Smooth muscle cell (in vitro differentiated cells): Measurements from ENCODE around the gene PRSS37. TPM values are rescaled to one million over a fixed set of nuclear protein-coding genes. Genes with fewer than 3 reads are reported as not detected.

Experiments used
- DNase-seq: peaks from one replicate; lab custom pipeline; 2025; ENCODE audit not compliant: unreplicated experiment; lab: John Stamatoyannopoulos, UW
- H2AFZ ChIP-seq: fragments of 200-600 bp; sonication (generic); 2 replicates; pipeline ENCODE4 v1.6.0; 2016; ENCODE audit warnings: antibody characterized with exemption, low read depth, mild to moderate bottlenecking
- H3F3A ChIP-seq: fragments of 200-600 bp; sonication (generic); 2 replicates; pipeline ENCODE4 v1.6.0; 2017; ENCODE audit warnings: antibody characterized with exemption, low read depth
- H3K27ac ChIP-seq: fragments of 200-600 bp; sonication (generic); 2 replicates; pipeline ENCODE4 v1.5.1; 2016; ENCODE audit warnings: low read depth, mild to moderate bottlenecking
- H3K27me3 ChIP-seq: fragments of 200-600 bp; sonication (generic); 2 replicates; pipeline ENCODE4 v1.6.1; 2016; ENCODE audit warnings: low read depth, mild to moderate bottlenecking
- H3K36me3 ChIP-seq: fragments of 200-600 bp; sonication (generic); 2 replicates; pipeline ENCODE4 v1.5.1; 2016; ENCODE audit warnings: low read depth
- H3K4me1 ChIP-seq: fragments of 200-600 bp; sonication (generic); 2 replicates; pipeline ENCODE4 v1.5.1; 2016; ENCODE audit warnings: low read depth
- H3K4me2 ChIP-seq: fragments of 200-600 bp; sonication (generic); 2 replicates; pipeline ENCODE4 v1.6.0; 2016; ENCODE audit warnings: mild to moderate bottlenecking
- H3K4me3 ChIP-seq: fragments of 200-600 bp; sonication (generic); 2 replicates; pipeline ENCODE4 v1.5.1; 2016; ENCODE audit warnings: mild to moderate bottlenecking
- H3K79me2 ChIP-seq: fragments of 200-600 bp; sonication (generic); 2 replicates; pipeline ENCODE4 v1.6.0; 2016; ENCODE audit warnings: low read depth, mild to moderate bottlenecking
- H3K9ac ChIP-seq: fragments of 200-600 bp; sonication (generic); 2 replicates; pipeline ENCODE4 v1.6.0; 2016; ENCODE audit warnings: low read depth
- H3K9me3 ChIP-seq: fragments of 200-600 bp; sonication (generic); replicated peaks from 2 replicates; pipeline ENCODE4 v1.5.1; 2016; ENCODE audit warnings: low read depth
- H4K20me1 ChIP-seq: fragments of 200-600 bp; sonication (generic); 2 replicates; pipeline ENCODE4 v1.6.0; 2016; ENCODE audit warnings: low read depth
- CTCF ChIP-seq: fragments of 200-600 bp; sonication (generic); IDR thresholded peaks from 2 replicates; pipeline ENCODE4 v1.5.1; 2017; ENCODE audit warnings: borderline replicate concordance, mild to moderate bottlenecking, antibody characterized with exemption; ENCODE audit not compliant: insufficient read depth, poor library complexity, severe bottlenecking
- WGBS: methylation state at CpG from one replicate; pipeline ENCODE4 v1.1.7; 2016; ENCODE audit warnings: low lambda C conversion rate; 5-methylcytosine and 5-hydroxymethylcytosine counted together
- polyA plus RNA-seq: library from polyadenylated mRNA; unstranded; fragments of >200 nt; fragmentation: Nextera tagmentation; extraction: Ambion mirVana; gene quantifications from 2 replicates; pipeline ENCODE4 v1.2.1, GENCODE V29; 2016
- total RNA-seq: library from RNA; depleted of rRNA; stranded (reverse); fragments of >200 nt; gene quantifications from 2 replicates; pipeline ENCODE4 v1.2.3, GENCODE V29; 2014

The PRSS37 gene
- total and polyA plus RNA-seq, 2 experiments from 2014 or later, result not detected

- no peak overlapping the region for H2AFZ ChIP-seq
- no peak overlapping the region for H3K9ac ChIP-seq
- H3K36me3 ChIP-seq, result no peaks in the 10 kb centered on the region
- no peaks in the 10 kb centered on the region for H3K4me1 ChIP-seq
- H3K9me3 ChIP-seq, result peaks cover 7% of the 10 kb centered on the region
- H4K20me1 ChIP-seq, result no peaks in the 10 kb centered on the region
- 84% methylated on average over 1 of the region's 1 CpG for WGBS
- H3K4me2 ChIP-seq, result no peak overlapping the region
- no peak overlapping the region for H3K27ac ChIP-seq
- no peaks in the 10 kb centered on the region for H3F3A ChIP-seq
- DNase-seq, result no peak
- TF ChIP-seq CTCF, result no peak
- no peak overlapping the region for H3K4me3 ChIP-seq
- H3K27me3 ChIP-seq, result no peaks in the 10 kb centered on the region
- no peaks in the 10 kb centered on the region for H3K79me2 ChIP-seq
Observed at GRCh38 chr7:141820067-141820466, 21.2 kb downstream of the PRSS37 start.

GRCh38 chr7:141792526-141792925 is 48.8 kb downstream of the PRSS37 start:
- H3F3A ChIP-seq, result no peaks in the 10 kb centered on the region
- DNase-seq, result no peak

GRCh38 chr7:141789917-141790316 is 51.4 kb downstream of the PRSS37 start, which contains the start of gene TAS2R5:
Gene TAS2R5 (plus strand): TSS chr7:141790217. CDS start chr7:141790362, 145 bp downstream.
- no peak within 1 kb of the TSS for H3K4me2 ChIP-seq
- TF ChIP-seq CTCF, result no peak
- no peaks in the 10 kb centered on the region for H3F3A ChIP-seq
- H3K36me3 ChIP-seq, result no peaks in the 10 kb centered on the region
- peaks cover 2% of the 10 kb centered on the region for H4K20me1 ChIP-seq
- H3K27ac ChIP-seq, result no peak within 1 kb of the TSS
- no peaks in the 10 kb centered on the region for H3K79me2 ChIP-seq
- H3K4me3 ChIP-seq, result no peak within 1 kb of the TSS
- no peak within 1 kb of the TSS for H2AFZ ChIP-seq
- H3K4me1 ChIP-seq, result no peaks in the 10 kb centered on the region
- WGBS, result 88% methylated on average over 5 of the region's 5 CpGs
- no peak within 1 kb of the TSS for H3K9ac ChIP-seq
- DNase-seq, result no peak
- H3K9me3 ChIP-seq, result no peaks in the 10 kb centered on the region
- no peaks in the 10 kb centered on the region for H3K27me3 ChIP-seq

More at GRCh38 chr7:141792526-141792925, 48.8 kb downstream of the PRSS37 start:
- H3K4me3 ChIP-seq, result no peak overlapping the region
- no peaks in the 10 kb centered on the region for H3K9me3 ChIP-seq
- H2AFZ ChIP-seq, result no peak overlapping the region
- no peak for TF ChIP-seq CTCF
- no peaks in the 10 kb centered on the region for H4K20me1 ChIP-seq
- H3K9ac ChIP-seq, result no peak overlapping the region
- no peaks in the 10 kb centered on the region for H3K4me1 ChIP-seq
- WGBS, result 84% methylated on average over 2 of the region's 2 CpGs
- H3K27ac ChIP-seq, result no peak overlapping the region
- no peak overlapping the region for H3K4me2 ChIP-seq
- H3K36me3 ChIP-seq, result no peaks in the 10 kb centered on the region
- no peaks in the 10 kb centered on the region for H3K27me3 ChIP-seq
- no peaks in the 10 kb centered on the region for H3K79me2 ChIP-seq

GRCh38 chr7:141788296-141788695 is 53.0 kb downstream of the PRSS37 start:
- Histone ChIP-seq H3K79me2 (no peaks in the 10 kb centered on the region), H3K9ac (no peak overlapping the region), H3K27ac (no peak overlapping the region), H3K4me1 (no peaks in the 10 kb centered on the region), H3K4me3 (no peak overlapping the region), H3K27me3 (no peaks in the 10 kb centered on the region), H3F3A (no peaks in the 10 kb centered on the region), H2AFZ (no peak overlapping the region), H3K4me2 (no peak overlapping the region), H3K36me3 (no peaks in the 10 kb centered on the region), H4K20me1 (peaks cover 2% of the 10 kb centered on the region), H3K9me3 (no peaks in the 10 kb centered on the region)
- TF ChIP-seq CTCF, result no peak
- 97% methylated on average over 2 of the region's 2 CpGs for WGBS
- DNase-seq, result no peak
